MM.1S (cell line): ENCODE results near the gene GPR153.

ENCODE experiments used
- DNase-seq: peaks from one replicate; pipeline ENCODE4 v3.0.0-alpha.2; 2015
- H2AFZ ChIP-seq: fragments of 300-600 bp; sonication (generic); 2 replicates; pipeline ENCODE4 v1.6.0; 2016; ENCODE audit warnings: antibody characterized with exemption, low read length
- H3F3A ChIP-seq: fragments of 300-600 bp; sonication (generic); 2 replicates; pipeline ENCODE4 v1.6.1; 2016; ENCODE audit warnings: mild to moderate bottlenecking, antibody characterized with exemption, low read length, moderate library complexity, mixed read lengths; ENCODE audit not compliant: insufficient read depth
- H3K27ac ChIP-seq: fragments of 300-600 bp; sonication (generic); 2 replicates; pipeline ENCODE4 v1.5.1; 2016; ENCODE audit warnings: mild to moderate bottlenecking, low read length
- H3K27me3 ChIP-seq: fragments of 300-600 bp; sonication (generic); replicated peaks from 2 replicates; pipeline ENCODE4 v1.6.0; 2016; ENCODE audit warnings: low read length; ENCODE audit not compliant: insufficient read depth
- H3K36me3 ChIP-seq: fragments of 300-600 bp; sonication (generic); replicated peaks from 2 replicates; pipeline ENCODE4 v1.6.1; 2016; ENCODE audit warnings: mild to moderate bottlenecking, low read length, mixed read lengths; ENCODE audit not compliant: insufficient read depth
- H3K4me1 ChIP-seq: fragments of 300-600 bp; sonication (generic); 2 replicates; pipeline ENCODE4 v1.6.1; 2016; ENCODE audit warnings: low read length, mixed read lengths
- H3K4me2 ChIP-seq: fragments of 300-600 bp; sonication (generic); 2 replicates; pipeline ENCODE4 v1.6.0; 2016; ENCODE audit warnings: low read depth, low read length
- H3K4me3 ChIP-seq: fragments of 300-600 bp; sonication (generic); 2 replicates; pipeline ENCODE4 v1.5.1; 2016; ENCODE audit warnings: low read length, mixed read lengths
- H3K79me2 ChIP-seq: fragments of 300-600 bp; sonication (generic); 2 replicates; pipeline ENCODE4 v1.6.1; 2016; ENCODE audit warnings: mixed run types, low read length, mixed read lengths
- H3K9ac ChIP-seq: fragments of 300-600 bp; sonication (generic); 2 replicates; pipeline ENCODE4 v1.6.1; 2016; ENCODE audit warnings: low read length, mixed read lengths
- H3K9me2 ChIP-seq: fragments of 300-600 bp; sonication (generic); replicated peaks from 2 replicates; pipeline ENCODE4 v1.6.1; 2016; ENCODE audit warnings: mild to moderate bottlenecking, low read length, mixed read lengths; ENCODE audit not compliant: insufficient read depth
- H3K9me3 ChIP-seq: fragments of 300-600 bp; sonication (generic); replicated peaks from 2 replicates; pipeline ENCODE4 v1.6.1; 2016; ENCODE audit warnings: mild to moderate bottlenecking, low read length, mixed read lengths; ENCODE audit not compliant: insufficient read depth
- H4K20me1 ChIP-seq: fragments of 300-600 bp; sonication (generic); 2 replicates; pipeline ENCODE4 v1.6.1; 2016; ENCODE audit warnings: mild to moderate bottlenecking, low read length, moderate library complexity, mixed read lengths; ENCODE audit not compliant: insufficient read depth
- CTCF ChIP-seq: fragments of 300-600 bp; sonication (generic); IDR thresholded peaks from 2 replicates; pipeline ENCODE4 v1.5.1; 2016; ENCODE audit warnings: antibody characterized with exemption, low read length, mixed read lengths
- EZH2 ChIP-seq: fragments of 300-600 bp; sonication (generic); optimal IDR thresholded peaks from 2 replicates; pipeline ENCODE3; 2017; ENCODE audit warnings: low read depth, mild to moderate bottlenecking, antibody characterized with exemption, low read length, mixed read lengths
- EZH2phosphoT487 ChIP-seq: fragments of 300-600 bp; sonication (generic); IDR thresholded peaks from 2 replicates; pipeline ENCODE4 v1.6.1; 2018; ENCODE audit warnings: antibody characterized with exemption, low read length

GPR153 gene

GRCh38 chr1:6271554-6271953, 10.7 kb upstream of the GPR153 start:
- no peak overlapping the region for H2AFZ ChIP-seq
- H3K4me2 ChIP-seq = no peak overlapping the region
- no peaks in the 10 kb centered on the region for H3K4me1 ChIP-seq
- no peak for DNase-seq
- no peak overlapping the region for H3K4me3 ChIP-seq
- no peaks in the 10 kb centered on the region for H3K27me3 ChIP-seq
- H3K9me3 ChIP-seq = no peaks in the 10 kb centered on the region
- H3F3A ChIP-seq = no peaks in the 10 kb centered on the region
- H3K79me2 ChIP-seq = no peaks in the 10 kb centered on the region
- H4K20me1 ChIP-seq = no peaks in the 10 kb centered on the region
- H3K36me3 ChIP-seq = no peaks in the 10 kb centered on the region
- no peak for TF ChIP-seq EZH2
- TF ChIP-seq EZH2phosphoT487 = no peak
- no peak for TF ChIP-seq CTCF
- H3K27ac ChIP-seq = no peak overlapping the region
- no peaks in the 10 kb centered on the region for H3K9me2 ChIP-seq
- no peak overlapping the region for H3K9ac ChIP-seq

- Histone ChIP-seq H2AFZ (no peak overlapping the region), H3K9me3 (no peaks in the 10 kb centered on the region), H3K27ac (no peak overlapping the region), H3K4me2 (no peak overlapping the region), H3K9me2 (no peaks in the 10 kb centered on the region), H3K4me1 (no peaks in the 10 kb centered on the region), H3K4me3 (no peak overlapping the region), H4K20me1 (no peaks in the 10 kb centered on the region), H3K9ac (no peak overlapping the region), H3K27me3 (no peaks in the 10 kb centered on the region), H3K79me2 (no peaks in the 10 kb centered on the region), H3K36me3 (no peaks in the 10 kb centered on the region), H3F3A (no peaks in the 10 kb centered on the region)
- no peak for TF ChIP-seq EZH2
- no peak for TF ChIP-seq CTCF
- no peak for TF ChIP-seq EZH2phosphoT487
- DNase-seq = no peak
Observed at GRCh38 chr1:6271006-6271405, 10.1 kb upstream of the GPR153 start.

GRCh38 chr1:6270401-6270800, 9.5 kb upstream of the GPR153 start:
- no peaks in the 10 kb centered on the region for H3K4me1 ChIP-seq
- H3K9ac ChIP-seq = no peak overlapping the region

More at GRCh38 chr1:6270401-6270800, 9.5 kb upstream of the GPR153 start:
- H3F3A ChIP-seq = no peaks in the 10 kb centered on the region
- no peaks in the 10 kb centered on the region for H3K9me2 ChIP-seq
- no peaks in the 10 kb centered on the region for H3K36me3 ChIP-seq
- H3K27ac ChIP-seq = no peak overlapping the region
- H2AFZ ChIP-seq = no peak overlapping the region
- no peak for DNase-seq
- TF ChIP-seq EZH2 = no peak
- TF ChIP-seq EZH2phosphoT487 = no peak
- no peak for TF ChIP-seq CTCF
- no peaks in the 10 kb centered on the region for H3K79me2 ChIP-seq
- no peak overlapping the region for H3K4me2 ChIP-seq
- no peaks in the 10 kb centered on the region for H3K9me3 ChIP-seq
- no peaks in the 10 kb centered on the region for H4K20me1 ChIP-seq
- H3K4me3 ChIP-seq = no peak overlapping the region
- no peaks in the 10 kb centered on the region for H3K27me3 ChIP-seq
